GM23248 (cell line): ENCODE measurements around the gene UMODL1. TPM values are rescaled to one million over a fixed set of nuclear protein-coding genes. Genes with fewer than 3 reads are reported as not detected.

Experiments used
- DNase-seq: peaks from one replicate; pipeline ENCODE4 v3.0.0-alpha.2; 2015
- H2AFZ ChIP-seq: fragments of 200-600 bp; sonication (generic); 2 replicates; pipeline ENCODE4 v1.6.1; 2016; ENCODE audit warnings: antibody characterized with exemption
- H3F3A ChIP-seq: fragments of 200-600 bp; sonication (generic); 2 replicates; pipeline ENCODE4 v1.6.1; 2016; ENCODE audit warnings: mild to moderate bottlenecking, antibody characterized with exemption, mixed run types; ENCODE audit not compliant: insufficient read depth
- H3K27ac ChIP-seq: fragments of 200-600 bp; sonication (generic); 2 replicates; pipeline ENCODE4 v1.5.1; 2016; ENCODE audit warnings: mild to moderate bottlenecking
- H3K27me3 ChIP-seq: fragments of 200-600 bp; sonication (generic); replicated peaks from 2 replicates; pipeline ENCODE4 v1.6.1; 2016; ENCODE audit warnings: mild to moderate bottlenecking; ENCODE audit not compliant: insufficient read depth
- H3K36me3 ChIP-seq: fragments of 200-600 bp; sonication (generic); 2 replicates; pipeline ENCODE4 v1.6.1; 2016; ENCODE audit warnings: low read depth, mild to moderate bottlenecking
- H3K4me1 ChIP-seq: fragments of 200-600 bp; sonication (generic); 2 replicates; pipeline ENCODE4 v1.6.1; 2016; ENCODE audit warnings: mild to moderate bottlenecking; ENCODE audit not compliant: insufficient read depth
- H3K4me2 ChIP-seq: fragments of 200-600 bp; sonication (generic); one replicate; pipeline ENCODE4 v1.6.1; 2016; ENCODE audit warnings: mild to moderate bottlenecking; ENCODE audit not compliant: unreplicated experiment
- H3K4me3 ChIP-seq: fragments of 200-600 bp; sonication (generic); 2 replicates; pipeline ENCODE4 v1.5.1; 2016; ENCODE audit warnings: mild to moderate bottlenecking
- H3K79me2 ChIP-seq: fragments of 200-600 bp; sonication (generic); 2 replicates; pipeline ENCODE4 v1.6.1; 2016; ENCODE audit warnings: mild to moderate bottlenecking; ENCODE audit not compliant: insufficient read depth
- H3K9ac ChIP-seq: fragments of 200-600 bp; sonication (generic); 2 replicates; pipeline ENCODE4 v1.6.1; 2016; ENCODE audit warnings: mild to moderate bottlenecking
- H3K9me2 ChIP-seq: fragments of 200-600 bp; sonication (generic); 2 replicates; pipeline ENCODE4 v1.6.1; 2016; ENCODE audit warnings: mixed run types, mild to moderate bottlenecking, moderate library complexity; ENCODE audit not compliant: insufficient read depth
- H3K9me3 ChIP-seq: fragments of 200-600 bp; sonication (generic); one replicate; pipeline ENCODE4 v1.6.1; 2017; ENCODE audit warnings: low read depth
- H4K20me1 ChIP-seq: fragments of 200-600 bp; sonication (generic); 2 replicates; pipeline ENCODE4 v1.6.0; 2016; ENCODE audit not compliant: insufficient read depth
- EZH2 ChIP-seq: fragments of 200-600 bp; sonication (generic); IDR thresholded peaks from 2 replicates; pipeline ENCODE4 v1.6.1; 2018; ENCODE audit warnings: antibody characterized with exemption, mild to moderate bottlenecking; ENCODE audit not compliant: insufficient read depth, poor library complexity, severe bottlenecking
- EZH2phosphoT487 ChIP-seq: fragments of 200-600 bp; sonication (generic); IDR thresholded peaks from 2 replicates; pipeline ENCODE4 v1.6.1; 2018; ENCODE audit warnings: antibody characterized with exemption, moderate library complexity, mild to moderate bottlenecking, low read depth; ENCODE audit not compliant: insufficient read depth
- WGBS, 2 experiments: methylation state at CpG; one replicate each; pipeline ENCODE4 v1.1.6; 2015 to 2017; ENCODE audit warnings: low lambda C conversion rate in 2 of 2, low coverage in 1 of 2; ENCODE audit errors: missing lambda C conversion rate in 2 of 2; 5-methylcytosine and 5-hydroxymethylcytosine counted together
- in situ Hi-C: fragments of 300-500 bp; cut with MboI; formaldehyde crosslinking; loops from 2 replicates; pipeline ENCODE4 v1.15.0; 2020
- polyA plus RNA-seq: library from polyadenylated mRNA; unstranded; fragments of >200 nt; fragmentation: Nextera tagmentation; extraction: Ambion mirVana; gene quantifications from 2 replicates; pipeline ENCODE4 v1.2.1, GENCODE V29; 2016
- total RNA-seq: library from RNA; depleted of rRNA; stranded (reverse); fragments of >200 nt; shearing (Covaris generic); gene quantifications from 2 replicates; pipeline ENCODE4 v1.2.3, GENCODE V29; 2014

Gene UMODL1
- total and polyA plus RNA-seq, 2 experiments from 2014 or later: not detected

GRCh38 chr21:42089665-42090310 is 18.7 kb downstream of the UMODL1 start:
- H3F3A ChIP-seq: peaks cover 7% of the 10 kb centered on the region
- in situ Hi-C loops: no loop called here
- H3K36me3 ChIP-seq: no peaks in the 10 kb centered on the region
- no peak overlapping the region for H3K4me2 ChIP-seq
- H3K9me3 ChIP-seq: no peaks in the 10 kb centered on the region
- no peak overlapping the region for H3K9ac ChIP-seq
- TF ChIP-seq EZH2phosphoT487: no peak
- no peak for TF ChIP-seq EZH2
- 92 to 95% methylated on average over 21 of the region's 21 CpGs for WGBS, 2 experiments
- H3K27me3 ChIP-seq: no peaks in the 10 kb centered on the region
- 0 out of 2 replicates have a peak, but pooled peaks cover 2% of the 10 kb centered on the region for H3K4me1 ChIP-seq
- no peaks in the 10 kb centered on the region for H3K9me2 ChIP-seq
- DNase-seq: no peak
- H3K4me3 ChIP-seq: no peak overlapping the region
- no peaks in the 10 kb centered on the region for H4K20me1 ChIP-seq
- no peak overlapping the region for H3K27ac ChIP-seq
- no peaks in the 10 kb centered on the region for H3K79me2 ChIP-seq
- H2AFZ ChIP-seq: no peak overlapping the region

- Histone ChIP-seq H2AFZ (no peak overlapping the region), H3F3A (peaks cover 7% of the 10 kb centered on the region), H3K9ac (no peak overlapping the region), H3K4me2 (no peak overlapping the region), H3K79me2 (no peaks in the 10 kb centered on the region), H3K36me3 (no peaks in the 10 kb centered on the region), H4K20me1 (no peaks in the 10 kb centered on the region), H3K27me3 (no peaks in the 10 kb centered on the region), H3K4me1 (peaks cover 10% of the 10 kb centered on the region), H3K9me2 (no peaks in the 10 kb centered on the region), H3K27ac (no peak overlapping the region), H3K9me3 (no peaks in the 10 kb centered on the region), H3K4me3 (no peak overlapping the region)
- 88 to 93% methylated on average over 14 of the region's 14 CpGs for WGBS, 2 experiments
- no peak for DNase-seq
- TF ChIP-seq EZH2phosphoT487: no peak
- no peak for TF ChIP-seq EZH2
- in situ Hi-C loops: no loop called here
These were observed 20.9 kb downstream of the UMODL1 start for GRCh38 chr21:42091899-42092508.

- Histone ChIP-seq H3K36me3 (no peaks in the 10 kb centered on the region), H4K20me1 (no peaks in the 10 kb centered on the region), H3K4me2 (no peak overlapping the region), H3K27me3 (no peaks in the 10 kb centered on the region), H3K9me2 (no peaks in the 10 kb centered on the region), H3K4me3 (no peak overlapping the region), H3K79me2 (no peaks in the 10 kb centered on the region), H3K9ac (no peak overlapping the region), H3K4me1 (peaks cover 18% of the 10 kb centered on the region), H3F3A (peaks cover 14% of the 10 kb centered on the region), H2AFZ (no peak overlapping the region), H3K9me3 (no peaks in the 10 kb centered on the region), H3K27ac (no peak overlapping the region)
- WGBS, 2 experiments: 89% methylated on average over 8 of the region's 8 CpGs
- no peak for TF ChIP-seq EZH2phosphoT487
- TF ChIP-seq EZH2: no peak
- in situ Hi-C loops: no loop called here
- DNase-seq: no peak
These were observed 21.7 kb downstream of the UMODL1 start for GRCh38 chr21:42092771-42093170.

GRCh38 chr21:42093186-42093585 is 22.1 kb downstream of the UMODL1 start:
- no peaks in the 10 kb centered on the region for H3K36me3 ChIP-seq
- H3K9ac ChIP-seq: no peak overlapping the region
- TF ChIP-seq EZH2 (no peak), EZH2phosphoT487 (no peak)
- WGBS, 2 experiments: 95 to 96% methylated on average over 9 of the region's 9 CpGs
- H3K9me3 ChIP-seq: no peaks in the 10 kb centered on the region
- no peaks in the 10 kb centered on the region for H3K79me2 ChIP-seq
- H3K4me2 ChIP-seq: no peak overlapping the region
- peaks cover 20% of the 10 kb centered on the region for H3K4me1 ChIP-seq
- H3K27me3 ChIP-seq: no peaks in the 10 kb centered on the region
- H3K27ac ChIP-seq: peak overlapping the region; percentile 64; the same call in 1 of the 2 replicates
- no peak overlapping the region for H2AFZ ChIP-seq
- H3F3A ChIP-seq: peaks cover 16% of the 10 kb centered on the region
- no peak overlapping the region for H3K4me3 ChIP-seq
- H4K20me1 ChIP-seq: no peaks in the 10 kb centered on the region
- no peaks in the 10 kb centered on the region for H3K9me2 ChIP-seq
- in situ Hi-C loops: no loop called here
- no peak for DNase-seq
